Spleen (tissue), 7 donors: Measurements from ENCODE around the gene EXT2.

Experiments used
- POLR2A ChIP-seq, 3 donors: fragments of 450-650 bp; IDR thresholded peaks; one replicate each; pipeline ENCODE4 v1.5.1; 2017; ENCODE audit warnings: antibody characterized with exemption in 3 of 3, mild to moderate bottlenecking in 1 of 3
- POLR2AphosphoS5 ChIP-seq, 3 donors: sonication (generic); formaldehyde crosslinking; IDR thresholded peaks; one replicate each; pipeline ENCODE4 v1.5.1; 2017; ENCODE audit warnings: antibody characterized with exemption in 3 of 3
- TF ChIP-seq, protein P1 (sequence below), 11 experiments: fragments of 200-600 bp in 7 of 11; fragments of 450-650 bp in 4 of 11; sonication (generic) in 4 of 11; IDR thresholded peaks in 8 of 11; conservative IDR thresholded peaks in 3 of 11; 1 replicate in 7 of 11; 2 replicates in 4 of 11; pipeline versions ENCODE4 v1.4.0 to v1.8.0; 2016 to 2021; ENCODE audit warnings: antibody characterized with exemption in 11 of 11, inconsistent platforms in 4 of 11, mild to moderate bottlenecking in 1 of 11
- donor health status: DM: no; HTN: no; CAD: no; lungs with moderate emphysema.
- donor health status: DM: no; HTN: no; CAD: no.
- donor health status: DM: no; HTN: no; CAD: no.

DNA sequence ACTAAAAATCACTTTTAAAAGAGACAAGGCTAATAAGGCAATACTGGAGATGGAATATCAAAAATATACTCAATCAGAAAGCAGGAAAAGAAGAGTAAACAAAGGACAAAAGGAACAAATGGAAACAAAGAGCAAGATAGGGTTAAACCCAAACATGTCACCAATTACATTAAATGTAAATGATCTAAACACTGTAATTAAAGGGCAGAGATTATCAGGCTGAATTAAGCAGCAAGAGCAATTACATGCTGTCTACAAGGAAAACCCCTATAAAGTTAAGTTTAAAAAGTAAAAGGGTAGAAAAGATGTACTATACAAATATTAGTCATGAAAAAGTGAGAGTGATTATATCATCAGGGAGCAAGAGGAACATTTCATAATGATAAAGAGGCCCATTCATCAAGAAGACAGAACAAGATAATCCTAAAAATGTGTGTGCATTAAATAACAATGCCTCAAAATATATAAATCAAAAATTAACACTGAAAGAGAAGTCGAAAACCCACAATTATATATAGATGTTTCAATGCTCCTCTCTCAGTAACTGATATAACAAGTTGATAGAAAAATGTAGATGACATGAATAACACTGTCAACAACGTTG is 157.6 kb downstream of the EXT2 start:
- TF ChIP-seq, protein P1, sequence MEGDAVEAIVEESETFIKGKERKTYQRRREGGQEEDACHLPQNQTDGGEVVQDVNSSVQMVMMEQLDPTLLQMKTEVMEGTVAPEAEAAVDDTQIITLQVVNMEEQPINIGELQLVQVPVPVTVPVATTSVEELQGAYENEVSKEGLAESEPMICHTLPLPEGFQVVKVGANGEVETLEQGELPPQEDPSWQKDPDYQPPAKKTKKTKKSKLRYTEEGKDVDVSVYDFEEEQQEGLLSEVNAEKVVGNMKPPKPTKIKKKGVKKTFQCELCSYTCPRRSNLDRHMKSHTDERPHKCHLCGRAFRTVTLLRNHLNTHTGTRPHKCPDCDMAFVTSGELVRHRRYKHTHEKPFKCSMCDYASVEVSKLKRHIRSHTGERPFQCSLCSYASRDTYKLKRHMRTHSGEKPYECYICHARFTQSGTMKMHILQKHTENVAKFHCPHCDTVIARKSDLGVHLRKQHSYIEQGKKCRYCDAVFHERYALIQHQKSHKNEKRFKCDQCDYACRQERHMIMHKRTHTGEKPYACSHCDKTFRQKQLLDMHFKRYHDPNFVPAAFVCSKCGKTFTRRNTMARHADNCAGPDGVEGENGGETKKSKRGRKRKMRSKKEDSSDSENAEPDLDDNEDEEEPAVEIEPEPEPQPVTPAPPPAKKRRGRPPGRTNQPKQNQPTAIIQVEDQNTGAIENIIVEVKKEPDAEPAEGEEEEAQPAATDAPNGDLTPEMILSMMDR (IDR thresholded peaks at IDR 0.05 in 8 of 11, conservative IDR thresholded peaks at IDR 0.05 in 3 of 11) = no peak
- no peak for TF ChIP-seq POLR2AphosphoS5 (IDR thresholded peaks at IDR 0.05)
- TF ChIP-seq POLR2A (IDR thresholded peaks at IDR 0.05) = no peak
